ENCODE measurements around the gene VASH2. TPM values are rescaled to one million over a fixed set of nuclear protein-coding genes. Genes with fewer than 3 reads are reported as not detected.

VASH2 gene
- total and polyA plus RNA-seq, 4 experiments from 2014 or later = 0.11 TPM; not detected in 3

DNA sequence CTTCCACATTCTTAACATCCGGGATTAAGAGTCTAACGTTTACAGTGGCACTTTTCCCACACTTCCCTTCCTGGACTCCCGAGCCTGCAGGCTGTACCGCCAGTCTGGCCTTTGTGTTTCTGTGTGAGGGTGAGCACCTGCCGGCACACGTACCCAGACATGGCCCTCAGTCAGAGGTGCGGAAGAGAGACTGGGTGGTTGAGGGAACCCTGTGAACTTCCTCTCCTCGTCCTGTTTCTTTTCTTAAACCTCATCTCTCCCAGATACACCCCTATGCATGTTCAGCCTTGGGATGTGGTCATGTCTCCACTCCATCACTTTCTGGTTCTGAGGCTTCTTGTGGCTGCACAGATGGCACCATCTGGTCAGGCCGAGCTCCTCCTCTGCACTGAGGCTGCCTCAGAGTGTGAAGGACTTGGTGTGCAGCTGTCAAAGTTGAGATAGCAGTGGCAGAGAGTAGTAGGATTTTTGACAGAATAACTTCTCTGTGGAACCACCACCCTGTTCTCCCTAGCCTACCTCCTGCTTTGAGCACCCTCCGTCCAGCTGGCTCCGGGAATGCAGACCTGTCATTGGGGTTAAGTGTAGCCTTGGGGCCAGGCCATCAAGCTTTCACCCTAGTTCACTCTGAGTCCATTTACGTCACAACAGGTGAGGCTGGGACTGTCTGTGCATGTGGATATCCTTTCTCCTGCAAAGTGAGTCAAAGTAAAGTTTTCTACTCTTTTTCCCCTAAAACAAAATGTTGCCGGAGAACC, 31.4 kb downstream of the VASH2 start:
- intact Hi-C loops (cut with micrococcal nuclease) = no loop called here
- Mint-ChIP-seq H3K9me3 (no peaks in the 10 kb centered on the region), H3K27ac (peak overlapping the region in 2 of 7 donors; percentile 58 to 60), H3K36me3 (no peaks in the 10 kb centered on the region), H3K27me3 (peaks cover 9% of the 10 kb centered on the region in 2 donors), H3K4me3 (peak overlapping the region in 1 of 8 donors; percentile 33), H3K4me1 (peaks cover 3 to 23% (median 6%) of the 10 kb centered on the region in 4 donors)
- H3K27me3 ChIP-seq (ENCODE audit: insufficient read depth, low read length) = no peaks in the 10 kb centered on the region
- no peaks in the 10 kb centered on the region for H3K9me3 ChIP-seq (ENCODE audit: control insufficient read depth in 1 of 2, low read length in 2 of 2)
- H3K27ac ChIP-seq (ENCODE audit: low read depth, low read length) = no peak overlapping the region
- no peaks in the 10 kb centered on the region for H3K36me3 ChIP-seq (ENCODE audit: insufficient read depth, low read length)
- ChIA-PET CTCF (ENCODE audit: partially characterized antibody) (interaction anchor here (0.8 kb wide), 1 partner anchor 13 kb away, joined by 3 read pairs; no protein-coding TSS in a partner anchor), POLR2A (ENCODE audit: partially characterized antibody) (no interaction called here)
- H3K4me1 ChIP-seq (ENCODE audit: insufficient read depth, low read length) = peaks cover 9% of the 10 kb centered on the region
- H3K4me3 ChIP-seq (ENCODE audit: low read length in 2 of 2) = no peak overlapping the region
- no peak for DNase-seq

DNA sequence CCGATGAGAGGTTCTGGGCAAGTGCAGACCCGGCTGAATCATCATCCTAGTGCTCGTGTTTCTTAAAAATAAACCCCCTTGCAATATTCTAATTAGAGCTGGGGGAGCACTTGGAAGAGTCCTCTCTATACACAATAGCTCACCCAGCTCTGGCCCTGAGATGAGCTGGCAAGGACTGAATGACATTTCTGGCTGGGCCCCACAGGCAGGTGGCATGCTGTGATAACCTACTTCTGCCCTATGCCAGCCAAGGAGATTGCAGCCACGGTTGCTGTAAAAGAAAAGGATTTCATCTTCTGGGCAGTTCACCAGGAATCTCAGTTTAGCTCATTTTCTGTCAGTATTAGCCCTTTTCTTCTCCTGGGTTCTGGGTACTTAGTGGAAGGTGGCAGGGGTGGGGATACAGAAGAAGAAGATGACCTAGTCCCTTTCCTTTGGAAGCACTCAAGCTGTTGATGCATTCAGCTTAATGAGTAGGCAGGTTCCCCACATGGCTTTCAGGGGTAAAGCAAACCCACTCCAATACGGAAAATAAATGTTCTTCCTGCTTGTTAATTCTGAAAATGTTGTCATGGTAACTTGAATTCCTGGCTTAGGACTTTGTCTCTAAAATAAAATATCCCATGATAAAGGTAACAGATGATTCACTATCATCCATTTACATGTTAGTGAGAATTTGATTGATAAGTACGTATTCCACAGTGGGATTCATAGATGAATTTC, 32.2 kb downstream of the VASH2 start:
- no peaks in the 10 kb centered on the region for H3K36me3 ChIP-seq (ENCODE audit: insufficient read depth, low read length)
- no peak overlapping the region for H3K27ac ChIP-seq (ENCODE audit: low read depth, low read length)
- CTCF ChIA-PET (ENCODE audit: partially characterized antibody) = no interaction called here
- no peak for DNase-seq
- peaks cover 3 to 16% (median 6%) of the 10 kb centered on the region in 4 donors for H3K4me1 Mint-ChIP-seq
- no peak overlapping the region for H3K4me3 ChIP-seq (ENCODE audit: low read length in 2 of 2)
- H3K36me3 Mint-ChIP-seq = no peaks in the 10 kb centered on the region
- POLR2A ChIA-PET (ENCODE audit: partially characterized antibody) = no interaction called here
- H3K27ac Mint-ChIP-seq = no peak overlapping the region
- intact Hi-C loops (cut with micrococcal nuclease) = no loop called here
- H3K27me3 Mint-ChIP-seq = peaks cover 4 to 7% of the 10 kb centered on the region in 2 donors
- peaks cover 8% of the 10 kb centered on the region for H3K4me1 ChIP-seq (ENCODE audit: insufficient read depth, low read length)
- no peaks in the 10 kb centered on the region for H3K27me3 ChIP-seq (ENCODE audit: insufficient read depth, low read length)
- no peaks in the 10 kb centered on the region for H3K9me3 Mint-ChIP-seq
- H3K4me3 Mint-ChIP-seq = no peak overlapping the region
- H3K9me3 ChIP-seq (ENCODE audit: control insufficient read depth in 1 of 2, low read length in 2 of 2) = no peaks in the 10 kb centered on the region

GRCh38 chr1:212983482-212983881, 33.1 kb downstream of the VASH2 start:
- Histone ChIP-seq H3K27me3 (ENCODE audit: insufficient read depth, low read length) (no peaks in the 10 kb centered on the region), H3K4me1 (ENCODE audit: insufficient read depth, low read length) (no peaks in the 10 kb centered on the region), H3K36me3 (ENCODE audit: insufficient read depth, low read length) (no peaks in the 10 kb centered on the region), H3K9me3 (ENCODE audit: control insufficient read depth in 1 of 2, low read length in 2 of 2) (no peaks in the 10 kb centered on the region), H3K27ac (ENCODE audit: low read depth, low read length) (no peak overlapping the region), H3K4me3 (ENCODE audit: low read length in 2 of 2) (no peak overlapping the region)
- Mint-ChIP-seq H3K27ac (no peak overlapping the region), H3K36me3 (no peaks in the 10 kb centered on the region), H3K4me1 (peaks cover 3 to 13% (median 6%) of the 10 kb centered on the region in 4 donors), H3K27me3 (peaks cover 4 to 7% of the 10 kb centered on the region in 2 donors), H3K9me3 (no peaks in the 10 kb centered on the region), H3K4me3 (no peak overlapping the region)
- POLR2A ChIA-PET (ENCODE audit: partially characterized antibody) = no interaction called here
- no peak for DNase-seq
- CTCF ChIA-PET (ENCODE audit: partially characterized antibody) = no interaction called here
- intact Hi-C loops (cut with micrococcal nuclease) = no loop called here

GRCh38 chr1:212984522-212985291, 34.4 kb downstream of the VASH2 start:
- Histone ChIP-seq H3K4me1 (ENCODE audit: insufficient read depth, low read length) (no peaks in the 10 kb centered on the region), H3K9me3 (ENCODE audit: control insufficient read depth in 1 of 2, low read length in 2 of 2) (no peaks in the 10 kb centered on the region), H3K4me3 (ENCODE audit: low read length in 2 of 2) (no peak overlapping the region), H3K27me3 (ENCODE audit: insufficient read depth, low read length) (no peaks in the 10 kb centered on the region), H3K36me3 (ENCODE audit: insufficient read depth, low read length) (no peaks in the 10 kb centered on the region), H3K27ac (ENCODE audit: low read depth, low read length) (no peak overlapping the region)
- Mint-ChIP-seq H3K36me3 (peaks cover 0 to 10% of the 10 kb centered on the region in 2 donors), H3K4me1 (peaks cover 1 to 4% (median 2%) of the 10 kb centered on the region in 4 donors), H3K9me3 (no peaks in the 10 kb centered on the region), H3K4me3 (no peak overlapping the region), H3K27ac (no peak overlapping the region), H3K27me3 (no peaks in the 10 kb centered on the region)
- ChIA-PET CTCF (ENCODE audit: partially characterized antibody) (interaction anchor here (1.6 kb wide), 1 partner anchor 11 kb away, joined by 5 read pairs; no protein-coding TSS in a partner anchor), POLR2A (ENCODE audit: partially characterized antibody) (interaction anchor here (0.5 kb wide), 1 partner anchor 649 kb away, joined by 3 read pairs; no protein-coding TSS in a partner anchor)
- no peak for DNase-seq
- intact Hi-C loops (cut with micrococcal nuclease) = no loop called here

- no peaks in the 10 kb centered on the region for H3K36me3 ChIP-seq (ENCODE audit: insufficient read depth, low read length)
- no peaks in the 10 kb centered on the region for H3K27me3 Mint-ChIP-seq
- peaks cover 0 to 23% of the 10 kb centered on the region in 2 donors for H3K36me3 Mint-ChIP-seq
- no peak overlapping the region for H3K4me3 ChIP-seq (ENCODE audit: low read length in 2 of 2)
- intact Hi-C loops (cut with micrococcal nuclease) = no loop called here
- no peaks in the 10 kb centered on the region for H3K9me3 ChIP-seq (ENCODE audit: control insufficient read depth in 1 of 2, low read length in 2 of 2)
- no peaks in the 10 kb centered on the region for H3K9me3 Mint-ChIP-seq
- POLR2A ChIA-PET (ENCODE audit: partially characterized antibody) = no interaction called here
- H3K4me1 ChIP-seq (ENCODE audit: insufficient read depth, low read length) = no peaks in the 10 kb centered on the region
- CTCF ChIA-PET (ENCODE audit: partially characterized antibody) = interaction anchor here (0.5 to 1.9 kb wide), 2 partner anchors 9 to 186 kb away, joined by 3 to 7 read pairs; no protein-coding TSS in a partner anchor
- peak overlapping the region in 1 of 7 donors; percentile 48 for H3K27ac Mint-ChIP-seq
- H3K27me3 ChIP-seq (ENCODE audit: insufficient read depth, low read length) = no peaks in the 10 kb centered on the region
- H3K4me1 Mint-ChIP-seq = peaks cover 0 to 3% (median 2%) of the 10 kb centered on the region in 4 donors
- no peak overlapping the region for H3K4me3 Mint-ChIP-seq
- H3K27ac ChIP-seq (ENCODE audit: low read depth, low read length) = no peak overlapping the region
- no peak for DNase-seq
Measured at GRCh38 chr1:212986551-212986950, 36.2 kb downstream of the VASH2 start.

- H3K4me3 ChIP-seq (ENCODE audit: low read length in 2 of 2) = no peak overlapping the region
- H3K36me3 ChIP-seq (ENCODE audit: insufficient read depth, low read length) = no peaks in the 10 kb centered on the region
- Mint-ChIP-seq H3K36me3 (peaks cover 6 to 29% of the 10 kb centered on the region in 2 donors), H3K4me1 (peaks cover 0 to 2% (median 0%) of the 10 kb centered on the region in 4 donors), H3K27me3 (no peaks in the 10 kb centered on the region), H3K27ac (peak overlapping the region in 1 of 7 donors; percentile 65), H3K9me3 (no peaks in the 10 kb centered on the region), H3K4me3 (no peak overlapping the region)
- no peaks in the 10 kb centered on the region for H3K27me3 ChIP-seq (ENCODE audit: insufficient read depth, low read length)
- DNase-seq = no peak
- CTCF ChIA-PET (ENCODE audit: partially characterized antibody) = no interaction called here
- intact Hi-C loops (cut with micrococcal nuclease) = no loop called here
- H3K27ac ChIP-seq (ENCODE audit: low read depth, low read length) = no peak overlapping the region
- H3K4me1 ChIP-seq (ENCODE audit: insufficient read depth, low read length) = no peaks in the 10 kb centered on the region
- POLR2A ChIA-PET (ENCODE audit: partially characterized antibody) = no interaction called here
- no peaks in the 10 kb centered on the region for H3K9me3 ChIP-seq (ENCODE audit: control insufficient read depth in 1 of 2, low read length in 2 of 2)
Measured at GRCh38 chr1:212987702-212988322, 37.5 kb downstream of the VASH2 start.
